ENCODE data around the gene CCNB1. TPM values are rescaled to one million over a fixed set of nuclear protein-coding genes. Genes with fewer than 3 reads are reported as not detected.
A peak's percentile ranks its signal among the peaks of the same experiment; 100 is the strongest.

The CCNB1 gene
- total RNA-seq, 3 donors from 2014 or later (not counting 1 experiment from before 2014, with no cell fraction given) = 2.8 to 5.2 (median 4.0) TPM

DNA sequence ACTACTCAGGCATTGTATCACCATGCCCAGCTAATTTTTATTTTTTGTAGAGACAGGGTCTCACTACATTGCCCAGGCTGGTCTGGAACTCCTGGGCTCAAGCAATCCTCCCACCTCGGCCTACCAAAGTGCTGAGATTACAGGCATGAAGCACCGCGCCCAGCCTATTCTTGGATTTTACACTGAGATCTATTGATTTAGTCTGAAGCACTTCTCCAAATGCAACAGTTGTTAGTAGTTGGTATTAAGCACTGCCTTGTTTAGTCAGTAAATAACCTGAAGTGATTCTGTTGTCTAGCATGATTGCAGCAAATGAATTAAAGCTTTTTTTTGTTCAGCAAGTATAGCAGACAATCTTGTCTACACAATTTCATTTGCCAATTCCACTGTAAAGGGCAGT, 8.9 kb upstream of the CCNB1 start:
- Histone ChIP-seq H3K27ac (ENCODE audit: low read length) (no peak overlapping the region), H3K9me3 (ENCODE audit: control insufficient read depth, insufficient read depth, low read length) (no peaks in the 10 kb centered on the region), H3K36me3 (ENCODE audit: control insufficient read depth, insufficient read depth, low read length) (no peaks in the 10 kb centered on the region), H3K4me3 (ENCODE audit: low read length) (no peak overlapping the region), H3K27me3 (ENCODE audit: control insufficient read depth, insufficient read depth, low read length) (no peaks in the 10 kb centered on the region), H3K4me1 (ENCODE audit: control insufficient read depth, insufficient read depth, low read length) (no peaks in the 10 kb centered on the region)
- Mint-ChIP-seq H3K36me3 (no peaks in the 10 kb centered on the region), H3K27me3 (ENCODE audit: low read depth in 2 of 2) (no peaks in the 10 kb centered on the region), H3K4me3 (no peak overlapping the region), H3K4me1 (no peaks in the 10 kb centered on the region), H3K27ac (no peak overlapping the region), H3K9me3 (no peaks in the 10 kb centered on the region)
- ATAC-seq (no peak), DNase-seq (no peak)
- TF ChIP-seq CTCF (IDR thresholded peaks at IDR 0.05) = no peak
- 100% methylated on average over 3 of the region's 3 CpGs for WGBS (ENCODE audit: insufficient coverage)
- intact Hi-C loops (cut with micrococcal nuclease) = no loop called here

GRCh38 chr5:69160651-69161050, 6.3 kb upstream of the CCNB1 start:
- Mint-ChIP-seq H3K27me3 (ENCODE audit: low read depth in 2 of 2) (no peaks in the 10 kb centered on the region), H3K36me3 (no peaks in the 10 kb centered on the region), H3K27ac (no peak overlapping the region), H3K9me3 (no peaks in the 10 kb centered on the region), H3K4me1 (peaks cover 0 to under 1% of the 10 kb centered on the region in 2 donors), H3K4me3 (no peak overlapping the region)
- DNase-seq (no peak), ATAC-seq (no peak)
- H3K9me3 ChIP-seq (ENCODE audit: control insufficient read depth, insufficient read depth, low read length) = no peaks in the 10 kb centered on the region
- no peak overlapping the region for H3K27ac ChIP-seq (ENCODE audit: low read length)
- H3K36me3 ChIP-seq (ENCODE audit: control insufficient read depth, insufficient read depth, low read length) = no peaks in the 10 kb centered on the region
- no peak for TF ChIP-seq CTCF (IDR thresholded peaks at IDR 0.05)
- WGBS (ENCODE audit: insufficient coverage) = 96% methylated on average over 16 of the region's 16 CpGs
- H3K4me3 ChIP-seq (ENCODE audit: low read length) = no peak overlapping the region
- H3K4me1 ChIP-seq (ENCODE audit: control insufficient read depth, insufficient read depth, low read length) = no peaks in the 10 kb centered on the region
- intact Hi-C loops (cut with micrococcal nuclease) = no loop called here
- H3K27me3 ChIP-seq (ENCODE audit: control insufficient read depth, insufficient read depth, low read length) = no peaks in the 10 kb centered on the region

- no peaks in the 10 kb centered on the region for H3K27me3 ChIP-seq (ENCODE audit: control insufficient read depth, insufficient read depth, low read length)
- DNase-seq = peak in 1 of 2 donors; percentile 18
Measured at GRCh38 chr5:69167493-69167855, 524 bp downstream of the CCNB1 start.

More at GRCh38 chr5:69167493-69167855, 524 bp downstream of the CCNB1 start:
- peak overlapping the region; percentile 90 to 93 for H3K27ac Mint-ChIP-seq
- Histone ChIP-seq H3K9me3 (ENCODE audit: control insufficient read depth, insufficient read depth, low read length) (no peaks in the 10 kb centered on the region), H3K4me1 (ENCODE audit: control insufficient read depth, insufficient read depth, low read length) (peaks cover 16% of the 10 kb centered on the region), H3K36me3 (ENCODE audit: control insufficient read depth, insufficient read depth, low read length) (peaks cover 2% of the 10 kb centered on the region), H3K27ac (ENCODE audit: low read length) (peak overlapping the region; percentile 4), H3K4me3 (ENCODE audit: low read length) (peak overlapping the region; percentile 68)
- 1% methylated on average over 11 of the region's 11 CpGs for WGBS (ENCODE audit: insufficient coverage)
- H3K4me1 Mint-ChIP-seq = peaks cover 24% of the 10 kb centered on the region in 2 donors
- H3K9me3 Mint-ChIP-seq = no peaks in the 10 kb centered on the region
- ATAC-seq = no peak
- no peaks in the 10 kb centered on the region for H3K36me3 Mint-ChIP-seq
- TF ChIP-seq CTCF (IDR thresholded peaks at IDR 0.05) = no peak
- H3K4me3 Mint-ChIP-seq = peak overlapping the region; percentile 93
- H3K27me3 Mint-ChIP-seq (ENCODE audit: low read depth in 2 of 2) = no peaks in the 10 kb centered on the region
- intact Hi-C loops (cut with micrococcal nuclease) = loop anchor here (2.0 kb wide), 3 partner anchors 51 to 201 kb away; partner anchors contain the start of genes AK6, RAD17 and TAF9

Data from natural killer cell (primary cell).